Fibroblast of skin of left quadriceps (primary cell): ENCODE data around the gene NGRN.

ENCODE experiments used
- DNase-seq, 2 experiments: peaks; one replicate each; pipeline ENCODE4 v3.0.0-alpha.2; 2013; ENCODE audit warnings: low read depth in 2 of 2

Gene NGRN

DNA sequence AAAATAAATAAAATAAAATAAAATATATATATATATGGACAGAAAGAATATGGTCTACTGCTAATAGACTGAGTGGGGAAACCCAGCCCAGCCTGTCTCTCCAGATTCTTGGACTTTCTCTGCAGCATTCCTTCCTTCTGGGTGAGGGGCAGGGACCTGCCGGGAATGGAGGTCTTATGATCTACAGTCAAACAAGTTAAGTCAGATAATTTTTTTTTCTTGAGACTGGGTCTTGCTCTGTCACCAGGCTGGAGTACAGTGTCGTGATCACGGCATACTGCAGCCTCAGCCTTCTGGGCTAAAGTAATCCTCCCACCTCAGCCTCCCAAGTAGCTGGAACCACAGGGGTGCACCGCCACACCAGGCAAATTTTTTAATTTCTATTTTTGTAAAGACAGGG lies 53.1 kb downstream of the NGRN start:
- no peak for DNase-seq

DNA sequence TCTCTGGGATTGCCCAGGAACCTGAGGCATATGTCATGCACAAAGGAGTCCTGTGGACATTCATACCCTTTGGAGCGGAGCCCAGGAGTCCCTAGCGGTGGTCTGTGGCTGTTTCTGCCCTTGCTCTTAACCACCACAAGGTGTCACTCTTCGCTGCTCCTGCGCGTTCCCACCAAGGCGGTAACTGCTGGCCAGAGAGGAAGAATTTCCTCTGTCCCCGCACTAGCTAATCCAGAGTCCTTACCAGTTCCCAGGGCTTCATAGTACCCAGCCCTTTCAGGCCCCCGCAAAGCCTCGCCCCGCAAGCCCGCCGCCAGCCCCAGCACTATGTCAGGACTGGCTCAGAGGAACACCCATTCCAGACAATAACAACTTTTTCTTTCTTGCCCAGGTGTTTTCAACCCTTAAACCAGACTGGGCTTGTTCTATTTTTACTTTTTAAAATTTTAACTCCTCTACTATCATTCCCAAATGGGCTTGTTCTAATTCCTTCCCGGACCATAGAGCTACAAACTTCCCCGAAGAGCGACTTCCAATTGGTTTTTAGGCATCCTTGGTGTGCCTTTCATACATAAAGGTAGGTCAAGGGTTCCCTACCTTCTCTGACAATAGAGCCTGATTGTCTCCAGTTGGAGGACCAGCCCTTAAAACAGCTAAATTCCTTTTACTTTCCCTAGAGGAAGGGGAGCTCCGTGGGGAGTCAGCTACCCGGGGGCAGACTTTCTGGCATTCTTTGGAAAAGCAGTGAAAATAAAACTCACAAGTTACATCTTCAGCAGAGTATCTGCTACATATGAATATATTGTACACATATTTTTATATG lies 54.8 kb downstream of the NGRN start:
- DNase-seq, result peak; percentile 79 to 80

DNA sequence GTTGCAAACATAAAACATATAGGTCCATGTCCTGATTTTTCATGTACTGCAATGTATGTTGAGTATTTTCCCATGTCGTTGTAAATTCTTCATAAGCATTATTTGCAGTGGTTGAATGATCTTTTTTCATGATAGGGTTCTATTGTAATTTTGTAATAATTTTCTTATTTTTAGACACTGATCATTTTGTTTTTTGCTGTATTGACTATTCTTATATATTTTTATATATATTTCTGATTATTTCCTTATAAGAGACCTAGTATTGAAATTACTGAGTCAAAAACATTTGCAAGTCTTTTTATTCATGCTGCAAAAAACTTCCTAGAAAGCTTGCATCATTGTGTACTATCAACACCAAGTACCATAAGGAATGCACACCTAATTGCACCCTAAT lies 55.4 kb downstream of the NGRN start:
- no peak for DNase-seq
